HEK293T (cell line): ENCODE results near the gene DENND1B.

Experiments
- BHLHE40 ChIP-seq: fragments of 450-650 bp; IDR thresholded peaks from 2 replicates; pipeline ENCODE4 v1.6.1; 2016; ENCODE audit warnings: mild to moderate bottlenecking, moderate library complexity, borderline replicate concordance
- ELF4 ChIP-seq: fragments of 450-650 bp; IDR thresholded peaks from 2 replicates; pipeline ENCODE4 v1.6.1; 2017; ENCODE audit warnings: antibody characterized with exemption
- FOXM1 ChIP-seq: fragments of 450-650 bp; IDR thresholded peaks from 2 replicates; pipeline ENCODE4 v1.6.1; 2017; ENCODE audit warnings: mild to moderate bottlenecking, borderline replicate concordance
- HDGF ChIP-seq: fragments of 450-650 bp; IDR thresholded peaks from 2 replicates; pipeline ENCODE4 v1.6.1; 2017; ENCODE audit warnings: antibody characterized with exemption, borderline replicate concordance
- LEF1 ChIP-seq: fragments of 450-650 bp; IDR thresholded peaks from 2 replicates; pipeline ENCODE4 v1.6.1; 2017; ENCODE audit warnings: mild to moderate bottlenecking, borderline replicate concordance
- PKNOX1 ChIP-seq: fragments of 450-650 bp; IDR thresholded peaks from 2 replicates; pipeline ENCODE4 v1.6.1; 2016
- TARDBP ChIP-seq: fragments of 450-650 bp; IDR thresholded peaks from 2 replicates; pipeline ENCODE4 v1.6.1; 2016
- ZNF384 ChIP-seq: fragments of 450-650 bp; IDR thresholded peaks from 2 replicates; pipeline ENCODE4 v1.6.1; 2016

DNA sequence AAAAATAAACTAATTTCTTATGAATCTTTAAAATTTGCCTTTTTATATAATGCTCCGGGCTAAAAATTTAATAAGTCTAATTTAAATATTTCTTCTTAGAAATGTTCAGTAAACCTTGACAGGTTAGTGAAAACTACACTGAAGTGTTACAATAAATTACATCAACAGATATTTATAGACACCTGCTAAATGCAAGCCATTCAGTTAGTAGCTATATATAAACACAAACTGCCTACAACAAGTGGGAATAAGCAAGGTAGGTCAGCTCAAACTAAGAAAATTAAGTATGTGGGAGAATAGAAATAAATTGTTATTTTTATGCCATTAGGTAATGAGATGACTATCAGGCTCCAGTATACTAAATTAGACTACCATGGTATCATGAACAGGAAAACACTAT, 215.6 kb downstream of the DENND1B start:
- TF ChIP-seq PKNOX1 (no peak), LEF1 (no peak), TARDBP (no peak), FOXM1 (no peak), BHLHE40 (no peak), ZNF384 (no peak), ELF4 (no peak), HDGF (no peak)
